Measurements from ENCODE around the gene AMDHD1.
A peak's percentile ranks its signal among the peaks of the same experiment; 100 is the strongest.

The AMDHD1 gene

GRCh38 chr12:95943330-95943842 is at the start of gene AMDHD1:
TSS of gene AMDHD1 (plus strand) at chr12:95943331. CDS start at chr12:95943399, 68 bp downstream.
- DNase-seq: peak; percentile 24 to 56

- no peak for DNase-seq
Measured at GRCh38 chr12:95896846-95897245, 46.3 kb upstream of the AMDHD1 start.

GRCh38 chr12:95898081-95898480 is 45.0 kb upstream of the AMDHD1 start:
- DNase-seq: no peak

GRCh38 chr12:95908573-95908972 is 34.6 kb upstream of the AMDHD1 start:
- DNase-seq: no peak

GRCh38 chr12:95909871-95910270 is 33.3 kb upstream of the AMDHD1 start:
- DNase-seq: no peak

- peak; percentile 53 to 62 for DNase-seq
Measured at GRCh38 chr12:95918194-95918993, 24.7 kb upstream of the AMDHD1 start.

- DNase-seq: no peak
Measured at GRCh38 chr12:95919110-95919509, 24.0 kb upstream of the AMDHD1 start.

- no peak for DNase-seq
Measured at GRCh38 chr12:95922231-95922630, 20.9 kb upstream of the AMDHD1 start.

- peak in 1 of 2 experiments; percentile 23 for DNase-seq
Measured at GRCh38 chr12:95940514-95940913, 2.6 kb upstream of the AMDHD1 start.

- DNase-seq: peak; percentile 45 to 56
Measured at GRCh38 chr12:95942101-95942523, 1.0 kb upstream of the AMDHD1 start.

GRCh38 chr12:95942524-95943329 is 404 bp upstream of the AMDHD1 start, which contains the start of gene CCDC38:
TSS of gene CCDC38 (minus strand) at chr12:95942614. CDS start at chr12:95936509, 6,105 bp downstream.
- peak; percentile 84 to 91 for DNase-seq

GRCh38 chr12:95944108-95944704 is 1.1 kb downstream of the AMDHD1 start:
- no peak for DNase-seq

- DNase-seq: no peak
Measured at GRCh38 chr12:95949477-95950206, 6.5 kb downstream of the AMDHD1 start.

- DNase-seq: no peak
Measured at GRCh38 chr12:95951515-95951914, 8.4 kb downstream of the AMDHD1 start.

- DNase-seq: no peak
Measured at GRCh38 chr12:95953000-95953399, 9.9 kb downstream of the AMDHD1 start.

GRCh38 chr12:95955549-95956159 is 12.5 kb downstream of the AMDHD1 start:
- DNase-seq: no peak

- DNase-seq: no peak
Measured at GRCh38 chr12:95956557-95957145, 13.5 kb downstream of the AMDHD1 start.

- DNase-seq: peak in 1 of 2 experiments; percentile 21
Measured at GRCh38 chr12:95959107-95959506, 16.0 kb downstream of the AMDHD1 start.

GRCh38 chr12:95960241-95960640 is 17.1 kb downstream of the AMDHD1 start:
- no peak for DNase-seq

- peak; percentile 10 to 46 for DNase-seq
Measured at GRCh38 chr12:95962222-95962621, 19.1 kb downstream of the AMDHD1 start.

- peak; percentile 7 to 25 for DNase-seq
Measured at GRCh38 chr12:95963096-95963495, 20.0 kb downstream of the AMDHD1 start.

Measured in SHP77 (cell line).